Heart left ventricle (tissue), 16 donors: ENCODE measurements around the gene ITGB3BP. TPM values are rescaled to one million over a fixed set of nuclear protein-coding genes. Genes with fewer than 3 reads are reported as not detected.

Experiments
- ATAC-seq, 4 donors: fragments of 200-7000 bp; cut with Tn5 transposase; one replicate each; pipeline ENCODE4 v1.9.1; 2020 to 2022; ENCODE audit warnings: moderate library complexity in 4 of 4, mild to moderate bottlenecking in 3 of 4, moderate number of reproducible peaks in 1 of 4
- DNase-seq, 5 donors: peaks; one replicate each; pipeline ENCODE4 v3.0.0-alpha.2; 2020
- H3K27ac ChIP-seq, 12 donors: fragments of 200-600 bp; sonication (generic) in 4 of 12; one replicate each; pipeline versions ENCODE4 v1.5.0 to v1.8.0; 2016 to 2022; ENCODE audit warnings: mild to moderate bottlenecking in 2 of 12
- H3K27me3 ChIP-seq, 9 donors: fragments of 200-600 bp; sonication (generic) in 2 of 9; one replicate each; pipeline versions ENCODE4 v1.5.1 to v1.8.0; 2016 to 2022; ENCODE audit warnings: mild to moderate bottlenecking in 3 of 9
- H3K36me3 ChIP-seq, 9 donors: fragments of 200-600 bp; sonication (generic) in 2 of 9; one replicate each; pipeline versions ENCODE4 v1.5.0 to v1.8.0; 2018 to 2022; ENCODE audit warnings: mild to moderate bottlenecking in 2 of 9
- H3K4me1 ChIP-seq, 12 donors: fragments of 200-600 bp; sonication (generic) in 4 of 12; one replicate each; pipeline versions ENCODE4 v1.5.0 to v1.8.0; 2016 to 2022; ENCODE audit warnings: mild to moderate bottlenecking in 3 of 12
- H3K4me3 ChIP-seq, 12 donors: fragments of 200-600 bp; sonication (generic) in 4 of 12; one replicate each; pipeline versions ENCODE4 v1.5.0 to v1.8.0; 2017 to 2022; ENCODE audit warnings: mild to moderate bottlenecking in 9 of 12, moderate library complexity in 4 of 12
- H3K9me3 ChIP-seq, 12 donors: fragments of 200-600 bp; sonication (generic) in 4 of 12; one replicate each; pipeline versions ENCODE4 v1.5.0 to v1.8.0; 2016 to 2022; ENCODE audit warnings: mild to moderate bottlenecking in 1 of 12
- CTCF ChIP-seq, 12 donors: fragments of 200-600 bp; sonication (generic) in 4 of 12; IDR thresholded peaks; one replicate each; pipeline versions ENCODE4 v1.5.0 to v1.8.0; 2018 to 2022; ENCODE audit warnings: antibody characterized with exemption in 12 of 12, mild to moderate bottlenecking in 5 of 12
- POLR2A ChIP-seq, 2 donors: fragments of 450-650 bp; IDR thresholded peaks; one replicate each; pipeline ENCODE4 v1.6.1; 2017; ENCODE audit warnings: antibody characterized with exemption in 2 of 2, mild to moderate bottlenecking in 2 of 2, moderate library complexity in 2 of 2
- WGBS, 4 donors: extraction: QIAGEN DNeasy Blood & Tissue Kit in 2 of 4; methylation state at CpG; one replicate each; pipeline versions ENCODE4 v1.1.5 to v1.1.7; 2013 to 2018; 5-methylcytosine and 5-hydroxymethylcytosine counted together
- intact Hi-C, 10 donors: fragments of 100-400 bp; cut with DNase I; formaldehyde crosslinking; loops; one replicate each; pipeline versions ENCODE4 v1.11.1 to v1.14.2; 2022
- polyA plus RNA-seq, 2 donors: library from polyadenylated mRNA; stranded (reverse); fragments of 200-250 nt; gene quantifications; one replicate each; pipeline ENCODE4 v1.2.3, GENCODE V29; 2013
- total RNA-seq, 9 donors: library from RNA; depleted of rRNA in 2 of 9; stranded (reverse); fragments of >200 nt in 2 of 9; fragmentation: NEBNext Ultra II Directional in 3 of 9; extraction: Animal tissue kit (Norgen Biotek cat#: 25700) in 3 of 9; gene quantifications; one replicate each; pipeline versions ENCODE4 v1.1.0 to v1.2.4, GENCODE V29; 2016 to 2023
- donor health status: ischemic (EF 13 %, LVEDD 7.1; RV severe dilation, severe dysfunction).
- donor health status: healthy with polysubstance abuse.
- donor health status: DM: no; HTN: yes; CAD: no.
- donor health status: DM: no; HTN: no; CAD: no.
- donor health status: ischemic (EF 25% LVEDD 6.9; RV normal size, moderate dysfunction).
- donor health status: ischemic (EF 25% LVEDD 5.7; RV mildly dilated, moderate dysfunction).
- donor health status: healthy.
- donor health status: DM: yes; HTN: yes; CAD: no.
- donor health status: ischemic (EF 35%, LVEDD 5.7; RV mildly dilated, moderate dysfunction).
- donor health status: nonischemic (EF 11% LVEDD 7.7; RV severe dilation, severe dysfunction).
- donor health status: DM: yes; HTN: yes; CAD: no.
- donor health status: PGD.
- donor health status: ischemic (EF 29% LVEDD 5.4; RV normal size, mild dysfunction).
- donor health status: nonischemic (EF 23%, LVEDD 6.1; RV moderate dilation, normal function).

Gene ITGB3BP
- total and polyA plus RNA-seq, 11 donors: 2.0 to 17.2 (median 6.4) TPM

DNA sequence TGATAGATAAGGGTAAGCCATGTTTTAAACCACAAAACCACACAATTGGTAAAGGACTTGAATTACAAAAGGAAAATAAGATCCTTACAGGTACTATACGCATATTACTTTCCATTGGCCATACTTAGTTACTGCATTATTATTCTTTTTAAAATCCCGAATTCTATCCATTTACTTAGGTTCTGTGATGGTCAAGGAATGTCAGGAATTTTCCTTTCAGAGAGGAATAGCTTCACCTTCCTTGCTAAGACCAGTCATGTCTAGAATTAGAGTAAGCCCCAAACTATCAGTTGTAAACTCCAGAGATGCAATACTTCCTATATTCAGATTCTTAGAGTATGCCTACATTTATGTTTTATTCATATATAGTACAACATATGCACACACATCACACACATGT, 14.0 kb upstream of the ITGB3BP start:
- ATAC-seq (no peak), DNase-seq (no peak)
- intact Hi-C loops: loop anchor here in 4 of 10 donors (5.0 to 10.0 kb wide), 3 partner anchors 70 to 695 kb away; no protein-coding TSS in a partner anchor
- no peaks in the 10 kb centered on the region for H3K4me1 ChIP-seq
- no peaks in the 10 kb centered on the region for H3K27me3 ChIP-seq
- 67 to 95% (median 90%) methylated on average over 2 of the region's 2 CpGs for WGBS, 4 donors
- no peak overlapping the region for H3K27ac ChIP-seq
- H3K9me3 ChIP-seq: no peaks in the 10 kb centered on the region
- TF ChIP-seq POLR2A (IDR thresholded peaks at IDR 0.05): no peak
- no peak for TF ChIP-seq CTCF (IDR thresholded peaks at IDR 0.05)
- H3K4me3 ChIP-seq: no peak overlapping the region
- H3K36me3 ChIP-seq: peaks cover 0 to 53% (median 24%) of the 10 kb centered on the region in 9 donors

DNA sequence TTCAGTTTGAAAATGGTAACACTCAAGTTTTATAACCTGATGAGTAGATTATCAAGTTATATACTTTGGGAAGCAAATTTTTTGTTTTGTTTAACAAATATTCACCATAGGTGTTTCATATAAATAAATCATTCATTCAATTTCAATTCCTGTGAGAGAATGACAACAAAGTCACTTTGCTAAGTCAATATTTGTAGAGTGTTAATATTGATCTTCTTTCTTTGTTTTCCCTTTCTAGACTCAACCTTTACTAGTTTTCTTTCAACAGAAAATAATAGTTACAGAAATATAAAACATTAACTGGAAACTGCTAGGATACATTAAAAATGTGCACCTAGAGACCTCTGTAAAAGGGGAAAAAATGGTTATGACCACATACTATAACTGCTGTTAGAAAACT, 11.4 kb upstream of the ITGB3BP start:
- intact Hi-C loops: loop anchor here in 2 of 10 donors (10.0 kb wide), 1 partner anchor 690 kb away; no protein-coding TSS in a partner anchor
- no peak for DNase-seq
- H3K9me3 ChIP-seq: no peaks in the 10 kb centered on the region

GRCh38 chr1:63533931-63534330, 10.9 kb upstream of the ITGB3BP start:
- intact Hi-C loops: loop anchor here in 2 of 10 donors (10.0 kb wide), 1 partner anchor 689 kb away; no protein-coding TSS in a partner anchor
- Histone ChIP-seq H3K4me3 (no peak overlapping the region), H3K36me3 (peaks cover 0 to 71% (median 24%) of the 10 kb centered on the region in 9 donors), H3K9me3 (no peaks in the 10 kb centered on the region), H3K4me1 (no peaks in the 10 kb centered on the region), H3K27ac (no peak overlapping the region), H3K27me3 (no peaks in the 10 kb centered on the region)
- DNase-seq (no peak), ATAC-seq (no peak)
- WGBS, 4 donors: 62 to 88% (median 74%) methylated on average over 1 of the region's 1 CpG
- TF ChIP-seq CTCF (IDR thresholded peaks at IDR 0.05) (no peak), POLR2A (IDR thresholded peaks at IDR 0.05) (no peak)

More for the DNA sequence above, 11.4 kb upstream of the ITGB3BP start:
- H3K4me1 ChIP-seq: no peaks in the 10 kb centered on the region
- no peak for ATAC-seq
- peaks cover 0 to 68% (median 24%) of the 10 kb centered on the region in 9 donors for H3K36me3 ChIP-seq
- H3K27me3 ChIP-seq: no peaks in the 10 kb centered on the region
- TF ChIP-seq POLR2A (IDR thresholded peaks at IDR 0.05): no peak
- TF ChIP-seq CTCF (IDR thresholded peaks at IDR 0.05): no peak
- no peak overlapping the region for H3K4me3 ChIP-seq
- no peak overlapping the region for H3K27ac ChIP-seq

DNA sequence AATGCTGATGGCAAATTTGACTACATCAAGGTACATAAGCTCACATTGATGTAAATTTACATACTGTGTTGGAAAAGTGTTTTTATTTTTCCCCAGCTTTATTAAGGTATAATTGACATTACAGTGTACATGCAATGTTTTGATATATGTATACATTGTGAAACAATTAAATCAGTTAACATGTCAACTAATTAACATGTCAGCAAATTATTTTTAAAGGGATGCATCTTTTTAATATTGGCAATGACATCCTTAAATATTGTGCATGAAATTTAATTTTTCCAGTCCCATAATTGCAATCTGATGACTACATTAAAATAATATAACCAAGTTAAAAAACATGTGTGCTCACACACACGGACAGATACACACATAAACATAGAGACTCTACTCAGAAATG, 9.7 kb upstream of the ITGB3BP start:
- intact Hi-C loops: loop anchor here in 2 of 10 donors (10.0 kb wide), 1 partner anchor 688 kb away; no protein-coding TSS in a partner anchor
- TF ChIP-seq POLR2A (IDR thresholded peaks at IDR 0.05): no peak
- no peak for TF ChIP-seq CTCF (IDR thresholded peaks at IDR 0.05)
- H3K4me3 ChIP-seq: no peak overlapping the region
- H3K27ac ChIP-seq: no peak overlapping the region
- DNase-seq (no peak), ATAC-seq (no peak)
- H3K36me3 ChIP-seq: peaks cover 0 to 84% (median 24%) of the 10 kb centered on the region in 9 donors
- H3K9me3 ChIP-seq: no peaks in the 10 kb centered on the region
- H3K27me3 ChIP-seq: no peaks in the 10 kb centered on the region
- 67 to 86% (median 80%) methylated on average over 1 of the region's 1 CpG for WGBS, 4 donors
- peaks cover 0 to 8% (median 0%) of the 10 kb centered on the region in 12 donors for H3K4me1 ChIP-seq
